Stimulated activated CD4-positive, alpha-beta T cell treated with anti-CD3 and anti-CD28 coated beads, Interleukin-2, amount 100 ng/mL, for 4 hours (primary cell): ENCODE data around the gene ZNF414.
"Not testable (repeated sequence)": the region's sequence is repeated elsewhere in the genome, so short reads cannot be mapped to it uniquely, and the experiment has no call there.

ENCODE experiments used
- DNase-seq: peaks from one replicate; pipeline ENCODE4 v3.0.0-alpha.2; 2020; ENCODE audit warnings: low read depth

ZNF414 gene, protein sequence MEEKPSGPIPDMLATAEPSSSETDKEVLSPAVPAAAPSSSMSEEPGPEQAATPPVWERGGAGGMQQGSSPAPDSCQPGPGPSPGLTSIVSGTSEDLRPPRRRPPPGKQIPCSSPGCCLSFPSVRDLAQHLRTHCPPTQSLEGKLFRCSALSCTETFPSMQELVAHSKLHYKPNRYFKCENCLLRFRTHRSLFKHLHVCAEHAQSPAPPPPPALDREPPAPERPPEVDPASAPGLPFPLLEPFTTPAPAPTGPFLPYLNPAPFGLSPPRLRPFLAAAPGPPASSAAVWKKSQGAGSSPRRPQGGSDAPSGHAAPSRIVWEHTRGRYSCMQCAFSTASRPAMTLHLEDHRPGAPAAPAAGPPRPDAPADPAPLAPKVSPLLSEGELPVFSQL

DNA sequence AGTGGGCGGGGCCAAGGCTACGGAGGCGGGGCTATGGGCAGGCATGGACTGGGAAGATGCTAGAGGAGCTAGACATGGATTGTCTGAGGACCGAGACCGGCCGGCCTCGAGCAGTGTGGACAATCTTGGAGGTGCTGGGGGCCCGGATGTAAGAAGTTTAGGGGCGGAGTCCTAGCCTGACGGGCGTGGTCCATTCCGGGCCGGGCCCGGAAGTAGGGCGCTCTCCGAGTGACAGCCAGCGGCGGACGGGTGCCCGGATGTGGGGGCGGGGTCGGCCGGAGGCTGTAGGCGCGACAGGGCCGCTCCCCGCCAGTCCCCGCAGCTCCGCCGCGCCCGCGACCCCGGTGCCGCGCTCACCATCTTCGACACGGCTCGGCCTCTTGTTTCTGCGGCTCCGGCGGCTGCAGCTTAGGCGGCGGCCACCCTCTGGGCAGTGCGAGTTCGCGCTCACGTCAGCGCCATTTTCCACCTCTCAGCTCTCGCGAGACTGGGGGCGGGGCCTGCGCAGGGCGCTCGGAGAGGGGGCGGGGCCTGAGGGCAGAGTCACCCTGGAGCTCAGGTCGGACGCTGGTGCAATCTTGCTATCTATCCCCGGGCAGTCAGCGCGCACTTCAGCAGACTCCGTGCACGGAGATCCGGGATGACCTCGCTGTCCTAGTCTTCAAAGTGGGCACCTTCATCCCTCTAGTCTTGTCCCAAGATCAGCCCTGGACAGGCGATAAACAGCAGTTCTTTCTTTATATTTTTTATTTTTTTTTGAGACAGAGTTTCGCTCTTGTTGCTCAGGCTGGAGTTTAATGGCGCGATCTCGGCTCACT, at the start of gene ZNF414:
TSS of gene ZNF414 (minus strand) at position 481 of the 818 bp plus-strand sequence. CDS start at position 360, 121 bp downstream.
- DNase-seq = peak; percentile 95

DNA sequence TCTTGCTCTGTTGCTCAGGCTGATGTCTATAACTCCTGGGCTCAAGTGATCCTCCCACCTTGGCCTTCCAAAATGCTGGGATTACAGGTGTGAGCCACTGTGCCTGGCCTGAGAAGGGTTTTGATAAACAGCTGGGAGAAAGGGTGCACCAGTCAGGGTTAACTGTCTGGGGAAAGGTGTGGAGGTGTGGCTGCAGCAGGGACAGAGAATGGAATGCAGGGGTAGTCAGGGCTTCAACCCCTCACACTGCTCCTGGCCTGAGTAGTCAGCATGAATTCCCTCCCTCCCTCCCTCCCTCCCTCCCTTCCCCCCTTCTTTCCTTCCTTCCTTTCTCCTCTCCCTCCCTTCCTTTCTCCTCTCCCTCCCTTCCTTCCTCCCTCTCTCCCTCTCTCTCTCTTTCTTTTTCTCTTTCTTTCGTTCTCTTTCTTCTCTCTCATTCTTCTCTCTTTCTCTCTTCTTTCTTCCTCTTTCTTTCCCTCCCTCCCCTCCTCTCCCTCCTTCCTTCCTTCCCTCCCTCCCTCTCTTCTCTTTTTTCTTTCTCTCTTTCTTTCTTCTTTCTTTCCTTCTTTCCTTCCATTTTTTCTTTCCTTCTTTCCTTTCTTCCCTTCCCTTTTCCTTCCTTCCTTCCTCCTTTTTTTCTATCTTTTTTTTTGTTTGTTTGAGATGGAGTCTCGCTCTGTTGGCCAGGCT, 47.3 kb upstream of the ZNF414 start:
- DNase-seq = no peak

DNA sequence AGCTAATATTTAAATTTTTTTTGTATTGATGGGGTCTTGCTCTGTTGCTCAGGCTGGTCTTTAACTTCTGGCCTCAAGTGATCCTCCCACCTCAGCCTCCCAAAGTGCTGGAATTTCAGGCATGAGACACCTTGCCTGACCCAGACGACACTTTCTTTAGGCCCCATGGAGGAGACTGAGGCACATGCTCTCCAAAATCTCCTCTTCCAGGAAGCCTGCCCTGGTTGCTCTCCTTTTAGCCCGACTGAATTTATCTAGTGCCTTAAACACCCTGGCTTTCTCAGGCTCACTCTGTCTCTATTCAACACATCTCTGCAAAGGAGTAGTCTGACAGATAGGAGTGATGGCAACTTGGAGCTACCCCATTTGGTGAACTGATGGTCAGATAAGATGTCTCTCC, 44.4 kb upstream of the ZNF414 start:
- no peak for DNase-seq

DNA sequence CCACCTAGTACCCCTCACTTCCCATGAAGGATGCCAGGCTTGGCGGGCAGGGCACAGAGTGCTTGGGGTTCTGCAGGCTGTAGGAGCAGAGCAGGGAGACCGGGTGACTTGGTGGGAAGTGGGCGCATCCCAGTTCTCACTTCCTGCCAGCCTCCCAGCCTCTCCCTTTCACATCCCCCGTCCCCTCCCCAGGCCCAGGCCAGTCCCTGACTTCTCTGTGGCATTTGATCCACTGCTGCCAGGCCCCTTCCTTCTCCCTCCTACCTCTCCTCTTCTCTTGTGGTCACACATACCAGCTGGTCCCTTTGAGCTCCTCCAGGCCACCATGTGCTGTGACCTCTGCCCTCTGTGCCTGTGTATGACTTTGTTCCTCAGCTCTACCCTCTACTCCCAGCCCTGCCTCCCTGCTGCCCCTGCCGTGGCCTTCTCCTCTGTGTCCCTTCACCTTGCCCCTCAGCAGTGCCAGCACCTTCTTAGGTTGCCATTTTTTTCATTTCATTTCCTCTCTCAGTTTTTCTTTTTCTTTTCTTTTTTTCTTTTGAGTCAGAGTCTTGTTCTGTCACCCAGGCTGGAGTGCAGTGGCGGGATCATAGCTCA, 43.8 kb upstream of the ZNF414 start:
- DNase-seq = no peak

DNA sequence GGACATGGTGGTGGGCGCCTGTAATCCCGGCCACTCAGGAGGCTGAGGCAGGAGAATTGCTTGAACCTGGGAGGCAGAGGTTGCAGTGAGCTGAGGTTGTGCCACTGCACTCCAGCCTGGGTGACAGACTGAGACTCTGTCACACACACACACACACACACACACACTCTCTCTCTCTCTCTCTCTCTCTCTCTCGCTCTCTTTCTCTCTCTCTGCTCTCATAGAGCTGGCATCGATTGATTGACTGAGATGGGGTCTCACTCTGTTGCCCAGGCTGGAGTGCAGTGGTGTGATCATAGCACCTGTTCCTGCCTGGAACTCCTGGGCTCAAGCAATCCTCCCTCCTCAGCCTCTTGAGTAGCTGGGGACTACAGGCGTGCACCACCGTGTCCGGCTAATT, 39.8 kb upstream of the ZNF414 start:
- not testable (repeated sequence) for DNase-seq

DNA sequence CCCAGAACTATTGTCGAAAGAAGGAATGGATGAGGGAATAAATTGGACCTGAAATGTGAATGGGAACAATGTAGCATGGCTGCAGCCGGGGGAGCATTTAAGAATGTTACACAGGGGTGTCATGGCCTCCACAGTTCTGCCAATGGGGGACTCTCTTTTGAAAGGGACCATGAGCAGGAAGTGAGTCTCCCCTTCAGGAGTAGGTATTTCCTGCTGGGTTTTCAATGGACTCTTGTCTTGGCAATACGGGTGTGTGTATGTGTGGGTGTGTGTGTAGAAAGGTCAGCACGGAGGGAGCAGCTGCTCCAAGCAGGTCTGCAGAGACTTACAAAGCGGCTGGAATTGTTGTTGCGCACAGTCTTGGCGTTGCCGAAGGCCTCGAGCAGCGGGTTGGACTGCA, 38.8 kb upstream of the ZNF414 start:
- no peak for DNase-seq

DNA sequence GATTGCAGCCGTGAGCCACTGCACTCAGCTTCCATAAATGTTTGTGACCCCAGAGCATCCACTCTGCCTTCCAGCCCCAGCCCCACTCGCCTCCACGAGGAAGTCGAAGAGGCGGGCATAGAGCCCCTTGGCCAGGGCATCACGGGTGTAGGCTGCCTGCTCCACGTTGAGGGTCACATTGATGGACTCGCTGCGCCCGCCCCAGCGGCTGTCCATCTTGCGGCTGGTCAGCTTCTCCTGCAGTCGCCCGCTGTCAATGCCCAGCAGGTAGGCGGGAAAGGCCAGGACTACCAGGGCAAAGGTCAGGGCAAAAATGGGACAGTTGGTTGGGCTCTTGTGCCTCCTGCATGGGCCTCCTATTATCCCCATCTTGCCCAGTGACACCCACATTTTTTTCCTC, 36.1 kb upstream of the ZNF414 start:
- no peak for DNase-seq

DNA sequence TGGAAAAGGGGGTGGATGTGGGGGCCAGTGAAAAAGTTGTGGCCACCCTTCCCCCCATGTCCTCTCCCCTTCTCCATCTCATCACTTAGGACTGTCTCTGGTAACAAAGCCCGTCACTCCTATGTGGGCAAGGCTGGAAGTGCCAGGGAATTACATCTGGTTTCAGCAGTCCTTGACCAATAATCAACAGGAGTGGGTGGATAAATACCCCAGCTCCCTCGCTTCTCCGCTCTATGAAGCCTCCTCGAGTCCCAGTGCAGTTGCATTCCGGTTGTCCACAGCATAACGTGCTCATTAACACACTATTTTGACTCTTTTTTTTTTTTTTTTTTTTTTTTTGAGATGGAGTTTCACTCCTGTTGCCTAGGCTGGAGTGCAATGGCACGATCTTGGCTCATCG, 31.8 kb upstream of the ZNF414 start:
- DNase-seq = no peak

DNA sequence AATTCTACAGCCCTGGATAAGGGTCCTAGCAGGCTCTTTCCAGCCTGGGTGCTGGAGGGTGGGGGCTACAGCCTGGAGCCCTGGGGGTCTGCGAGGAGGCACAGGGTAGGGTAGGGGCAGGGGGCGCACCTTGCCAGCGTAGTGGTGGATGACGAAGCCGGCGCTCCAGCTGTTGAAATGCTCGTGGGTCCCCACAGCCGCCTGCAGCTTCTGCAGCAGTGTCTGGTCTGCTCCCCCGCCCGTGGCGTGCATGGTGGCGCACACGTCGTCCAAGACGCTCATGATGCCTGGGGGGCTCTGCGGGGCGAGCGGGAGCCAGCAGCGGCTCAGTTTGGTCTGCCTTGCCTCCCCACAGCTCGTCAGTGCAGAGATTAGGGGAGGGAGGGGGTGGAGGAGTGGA, 30.2 kb upstream of the ZNF414 start:
- no peak for DNase-seq

DNA sequence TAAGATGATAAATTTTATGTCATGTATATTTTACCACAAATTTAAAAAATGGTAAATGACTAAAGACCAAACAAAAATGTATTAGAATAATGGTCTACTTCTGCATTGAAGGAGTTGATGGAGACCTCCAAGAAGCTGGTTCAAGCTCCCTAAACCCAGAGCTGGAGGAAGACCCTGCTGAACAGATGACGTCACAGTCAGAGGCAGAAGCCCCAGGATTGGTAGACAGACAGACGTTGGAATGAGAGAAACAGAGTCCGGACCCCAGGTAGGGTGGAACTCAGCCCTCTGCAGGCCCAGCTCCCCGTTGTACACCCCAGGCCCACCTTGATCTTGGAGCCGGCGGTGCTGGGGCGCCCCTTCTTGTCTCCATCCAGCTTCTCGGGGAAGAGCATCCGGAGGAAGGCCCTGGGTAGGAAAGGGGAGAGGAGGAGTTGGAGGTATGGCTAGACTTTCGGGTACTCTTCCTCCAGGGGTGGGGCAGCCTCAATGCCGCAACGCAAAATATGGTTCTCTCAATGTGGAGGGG, 25.7 kb upstream of the ZNF414 start:
- no peak for DNase-seq

DNA sequence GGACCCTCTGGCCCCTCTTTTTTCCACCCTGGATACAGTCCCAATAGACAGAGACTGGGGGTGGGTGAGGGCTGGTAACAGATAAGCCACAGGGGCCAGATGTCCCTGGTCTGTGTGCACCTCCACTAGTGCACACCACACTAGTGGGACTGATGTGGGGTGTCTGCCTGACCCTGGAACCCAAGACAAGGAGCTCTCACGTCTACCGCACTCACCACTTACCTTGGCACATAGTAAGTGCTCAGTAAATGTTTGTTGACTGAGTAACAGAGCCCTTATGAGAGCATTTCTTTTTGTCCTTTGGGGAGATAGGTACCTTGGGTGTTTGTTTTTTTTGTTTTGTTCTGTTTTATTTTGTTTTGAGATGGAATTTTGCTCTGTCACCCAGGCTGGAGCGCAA, 23.1 kb upstream of the ZNF414 start:
- DNase-seq = no peak

DNA sequence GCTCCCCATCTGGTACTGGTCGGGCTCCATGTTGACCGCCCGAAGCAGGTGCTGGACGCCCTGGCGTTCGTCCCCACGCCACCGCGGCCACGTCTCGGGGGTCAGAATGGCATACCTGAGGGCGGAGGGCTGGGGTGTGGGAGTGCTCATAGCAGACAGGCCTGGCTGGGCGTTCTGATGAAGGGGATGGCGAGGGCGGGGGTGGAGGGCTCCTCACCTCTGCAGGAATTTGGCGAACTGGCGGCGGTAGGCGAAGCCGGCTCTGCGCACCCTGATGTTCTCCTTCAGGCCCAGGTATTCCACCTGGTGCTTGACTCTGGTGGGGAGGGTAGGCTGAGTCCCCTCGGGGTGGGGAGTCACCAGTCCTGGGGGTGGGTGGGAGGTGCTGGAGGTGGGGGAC, 22.3 kb upstream of the ZNF414 start:
- DNase-seq = no peak

DNA sequence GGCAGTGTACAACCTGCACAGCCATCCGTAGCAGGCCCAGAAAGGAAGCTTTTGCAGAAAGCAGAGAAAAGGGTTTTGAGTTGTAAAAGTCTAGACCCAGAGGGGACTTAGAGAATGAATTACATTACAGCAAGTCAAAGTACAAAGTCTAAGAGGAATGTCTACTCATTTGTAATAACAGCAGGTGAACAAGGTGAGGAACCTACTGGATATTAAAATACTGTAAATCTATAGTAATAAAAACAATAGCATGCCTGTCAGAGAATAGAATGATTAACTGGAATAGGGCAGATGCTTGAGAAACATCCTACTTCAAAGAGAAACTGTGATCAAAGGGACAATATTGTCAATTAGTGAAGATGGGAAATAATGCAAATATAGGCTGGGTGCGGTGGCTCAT, 18.3 kb upstream of the ZNF414 start:
- no peak for DNase-seq

DNA sequence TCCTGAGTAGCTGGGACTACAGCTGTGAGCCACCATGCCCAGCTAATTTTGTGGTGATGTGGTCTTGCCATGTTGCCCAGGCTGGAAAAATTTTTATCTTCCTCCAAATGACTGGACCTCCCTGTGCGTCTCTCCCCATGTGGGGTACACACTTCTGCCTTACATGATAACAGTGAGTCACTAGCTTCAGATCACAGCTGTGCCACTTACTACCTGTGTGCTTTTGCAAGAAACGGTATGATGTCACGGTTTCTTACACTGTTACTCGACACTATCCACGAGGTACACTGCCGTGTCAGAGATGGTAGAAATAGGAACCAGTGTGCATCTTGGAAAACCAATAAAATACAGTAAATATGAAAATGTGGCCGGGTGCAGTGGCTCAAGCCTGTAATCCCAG, 17.5 kb upstream of the ZNF414 start:
- DNase-seq = no peak

DNA sequence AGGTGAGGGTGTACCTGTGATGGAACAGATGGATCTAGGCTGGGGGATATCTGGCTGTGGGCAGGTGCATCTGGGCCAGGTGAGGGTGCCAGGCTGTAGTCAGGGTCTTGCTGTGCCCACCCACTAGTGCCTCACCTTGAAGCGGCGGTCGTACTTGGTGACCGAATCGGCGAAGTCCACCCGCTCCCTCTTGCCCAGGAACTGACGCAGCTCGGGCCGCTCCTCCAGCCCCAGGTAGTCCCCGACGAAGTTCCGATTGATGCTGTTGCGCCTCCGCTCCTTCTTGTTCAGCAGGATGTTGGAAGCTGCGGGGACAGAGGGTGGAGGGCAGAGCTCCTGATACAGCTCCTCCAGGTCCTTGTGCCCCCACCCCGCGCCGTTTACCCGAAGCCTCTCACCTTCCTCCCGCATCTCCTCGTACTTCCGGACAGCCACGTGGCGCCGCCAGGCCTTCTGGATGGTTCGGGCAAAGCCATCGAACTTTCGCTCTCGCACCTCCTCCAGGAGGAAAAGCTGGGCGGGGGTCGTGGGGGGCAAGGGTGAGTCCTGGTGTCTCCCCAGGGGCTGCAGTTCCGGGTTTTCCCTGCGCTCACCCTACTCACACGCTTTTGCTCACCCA, 16.2 kb upstream of the ZNF414 start:
- no peak for DNase-seq

DNA sequence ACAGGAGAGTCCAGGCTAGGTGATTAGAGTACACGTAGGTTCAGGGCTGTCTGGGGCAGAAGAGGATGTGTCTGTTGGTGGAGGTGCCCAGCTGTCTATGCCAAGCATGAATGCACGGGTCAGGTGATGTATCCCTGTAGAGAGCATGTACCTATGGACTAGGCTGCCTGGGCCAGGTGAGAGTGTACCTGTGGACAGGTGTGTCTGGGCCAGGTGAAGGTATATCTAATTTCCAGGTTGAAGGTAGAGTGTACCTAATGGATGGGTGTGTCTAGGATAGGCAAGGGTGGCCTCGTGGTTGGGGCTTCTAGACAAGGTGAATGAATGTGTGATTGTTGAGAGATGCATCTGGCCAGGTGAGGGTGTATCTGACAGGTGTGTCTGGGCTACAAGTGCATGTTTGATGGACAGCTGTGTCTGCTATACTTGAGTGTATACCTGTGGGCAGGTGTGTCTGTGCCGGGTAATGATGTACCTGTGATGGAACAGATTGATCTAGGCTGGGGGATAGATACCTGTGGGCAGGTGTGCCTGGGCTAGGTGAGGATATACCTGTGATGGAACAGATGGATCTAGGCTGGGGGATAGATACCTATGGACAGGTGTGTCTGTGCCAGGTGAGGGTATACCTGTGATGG, 15.5 kb upstream of the ZNF414 start:
- no peak for DNase-seq

DNA sequence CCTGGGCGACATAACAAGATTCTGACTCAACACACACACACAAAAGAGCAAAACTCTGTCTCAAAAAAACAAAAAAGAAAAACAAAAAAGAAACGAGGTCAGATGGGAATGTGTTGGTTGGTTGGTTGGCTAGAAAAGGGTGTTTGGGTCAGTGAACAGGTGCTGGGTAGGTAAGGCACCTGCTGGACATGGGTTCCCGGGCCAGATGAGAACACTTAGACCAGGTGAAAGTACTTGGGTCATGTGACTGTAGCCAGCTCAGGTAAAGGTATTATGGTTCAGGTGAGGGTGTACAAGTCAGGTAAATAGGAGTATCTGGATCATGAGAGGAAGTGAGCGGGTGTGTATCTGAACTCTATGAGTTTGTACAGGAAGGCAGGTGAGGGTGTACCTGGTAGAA, 14.5 kb upstream of the ZNF414 start:
- DNase-seq = no peak

DNA sequence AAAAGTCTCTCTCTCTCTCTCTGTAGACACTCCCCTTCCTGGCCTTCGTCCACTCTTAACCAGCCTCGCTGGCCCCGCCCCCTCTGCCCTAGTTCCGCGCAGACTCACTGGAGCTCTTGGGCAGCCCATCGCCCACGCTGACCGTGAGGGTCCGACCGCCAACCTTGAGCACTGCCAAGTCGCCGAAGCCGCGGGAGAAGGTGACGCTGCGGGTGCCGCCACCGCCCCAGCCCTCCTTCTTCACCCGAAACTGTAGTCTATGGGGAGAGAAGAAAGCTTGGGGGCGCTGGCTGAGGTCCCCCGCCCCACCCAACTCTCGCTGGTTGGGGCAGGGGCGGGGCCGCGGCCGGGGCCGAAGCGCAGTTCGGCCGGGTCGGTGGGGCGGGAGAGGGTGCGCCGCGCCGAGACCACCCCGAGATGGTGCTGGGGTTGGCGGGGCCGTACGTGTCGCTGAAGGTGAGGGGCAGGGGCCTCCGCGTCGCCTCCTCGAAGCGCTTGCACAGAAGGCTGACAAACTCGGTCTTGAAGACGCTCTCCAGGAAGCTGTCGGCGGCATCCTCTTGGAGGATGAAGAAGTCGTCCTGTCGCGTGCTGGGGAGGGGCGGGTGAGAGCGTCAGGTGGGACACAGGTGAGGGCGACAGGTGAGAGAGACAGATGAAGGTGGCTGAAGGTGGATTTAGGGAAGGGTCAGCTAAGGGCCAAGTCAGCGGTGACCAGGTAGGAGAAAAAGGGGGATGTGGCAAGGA, 12.6 kb upstream of the ZNF414 start:
- DNase-seq = no peak

DNA sequence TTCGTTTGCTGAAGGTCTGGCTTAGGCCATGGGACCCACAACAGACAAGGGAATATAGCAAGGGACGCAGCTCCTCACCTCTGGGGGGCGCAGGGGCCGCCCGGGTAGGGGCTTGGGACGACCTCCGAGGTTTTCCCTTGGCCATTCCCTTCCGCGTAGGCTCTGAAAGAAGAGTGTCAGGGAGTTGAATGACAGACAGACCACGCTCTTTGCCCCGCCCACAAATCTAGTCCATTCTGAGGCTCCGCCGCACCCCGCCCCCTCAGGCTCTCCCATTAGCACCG, 11.4 kb upstream of the ZNF414 start:
- DNase-seq = no peak

DNA sequence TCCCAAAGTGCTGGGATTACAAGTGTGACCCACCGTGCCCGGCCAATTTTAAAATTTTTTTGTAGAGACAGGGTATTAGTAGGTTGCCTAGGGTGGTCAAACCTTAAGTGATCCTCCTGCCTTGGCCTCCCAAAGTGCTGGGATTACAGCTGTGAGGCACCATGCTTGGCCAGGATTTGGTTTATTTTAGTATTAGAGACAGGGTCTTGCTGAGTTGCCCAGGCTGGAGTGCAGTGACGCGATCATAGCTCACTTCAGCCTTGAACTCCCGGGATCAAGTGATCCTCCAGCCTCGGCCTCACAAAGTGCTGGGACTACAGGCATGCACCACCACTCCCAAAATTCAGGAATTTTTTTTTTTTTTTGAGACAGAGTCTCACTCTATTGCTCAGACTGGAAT, 5.4 kb upstream of the ZNF414 start:
- no peak for DNase-seq

DNA sequence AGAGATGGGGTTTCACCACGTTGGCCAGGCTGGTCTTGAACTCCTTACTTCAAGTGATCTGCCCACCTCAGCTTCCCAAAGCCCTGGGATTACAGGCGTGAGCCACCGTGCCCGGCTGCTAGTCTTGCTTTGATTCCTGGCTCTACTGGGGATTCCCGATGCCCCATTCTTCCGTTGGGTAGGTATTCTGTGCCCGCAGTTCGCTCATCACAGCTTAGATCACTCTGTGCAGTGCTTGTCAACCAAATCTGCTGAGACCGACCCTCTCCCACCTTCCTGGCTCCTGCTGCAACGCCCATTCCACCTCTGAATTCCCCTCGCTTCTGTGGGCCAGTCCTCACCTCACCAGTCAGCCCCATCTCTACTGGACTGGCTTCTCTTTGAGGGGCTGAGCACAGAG, 4.6 kb upstream of the ZNF414 start:
- no peak for DNase-seq
